Measurements from ENCODE around the gene PRDM13. TPM values are rescaled to one million over a fixed set of nuclear protein-coding genes. Genes with fewer than 3 reads are reported as not detected.

The PRDM13 gene
- total and polyA plus RNA-seq, 2 of the 8 experiments (the other 6 are each of a cell fraction or from before 2014, with no cell fraction given) = 0.05 to 0.09 TPM

DNA sequence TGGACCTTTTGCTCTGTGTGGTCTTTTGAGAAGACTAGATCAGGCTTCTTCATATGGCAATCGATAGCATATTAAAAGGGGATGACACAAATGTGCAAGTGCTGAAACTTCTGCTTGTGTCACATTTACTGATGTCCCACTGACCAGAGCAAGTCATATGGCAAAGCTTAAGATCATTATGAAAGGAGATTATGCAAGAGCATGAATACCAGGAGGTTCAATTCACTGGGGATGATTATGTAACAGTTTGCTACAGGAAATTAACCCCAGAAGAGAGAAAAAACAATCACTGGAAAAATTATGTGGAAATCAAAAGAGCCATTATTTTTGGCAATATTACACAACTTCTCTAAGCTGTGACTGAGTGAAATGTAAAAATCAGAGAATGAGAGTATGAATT, 13.7 kb upstream of the PRDM13 start:
- H3K18ac ChIP-seq (ENCODE audit: extremely low read depth, low read length) = no peak overlapping the region
- H3K56ac ChIP-seq (replicated peaks; ENCODE audit: insufficient read length, low read depth, low read length) = no peak overlapping the region
- peaks cover 0 to 6% (median 2%) of the 10 kb centered on the region in 4 experiments; a peak in 4 of 7 replicates for H3K4me1 ChIP-seq (replicated peaks in 1 of 4; ENCODE audit: control insufficient read depth in 3 of 4, insufficient read depth in 4 of 4, low read length in 3 of 4)
- H3K4me2 ChIP-seq (ENCODE audit: insufficient read depth in 1 of 2, low read depth in 2 of 2, low read length in 2 of 2) = no peak overlapping the region
- WGBS, 2 experiments (ENCODE audit: extremely low coverage in 1 of 2, insufficient coverage in 1 of 2, insufficient read length in 1 of 2, insufficient replicate concordance in 2 of 2, low coverage in 1 of 2, low lambda C conversion rate in 2 of 2, missing lambda C conversion rate in 1 of 2) = 44% methylated on average over 1 of the region's 1 CpG; no CpG with 5 or more reads in 1 of the 2 experiments
- peaks cover 0 to 2% (median 0%) of the 10 kb centered on the region in 4 experiments; a peak in 1 of 8 replicates for H3K36me3 ChIP-seq (ENCODE audit: control insufficient read depth in 2 of 4, insufficient read depth in 4 of 4, low read length in 3 of 4)
- H3K23me2 ChIP-seq (ENCODE audit: low read depth, low read length) = peaks cover 5% of the 10 kb centered on the region; the same call in 1 of the 2 replicates
- no peak overlapping the region for H4K91ac ChIP-seq (replicated peaks; ENCODE audit: insufficient read length, low read length)
- H3K14ac ChIP-seq (ENCODE audit: insufficient read length) = no peak overlapping the region
- no peak overlapping the region for H2BK20ac ChIP-seq (ENCODE audit: low read length)
- H2AFZ ChIP-seq (ENCODE audit: low read length) = no peak overlapping the region
- H3K27ac ChIP-seq (ENCODE audit: low read depth, low read length) = no peak overlapping the region
- no peak overlapping the region for H2BK12ac ChIP-seq (ENCODE audit: low read depth, low read length)
- H3K27me3 ChIP-seq (replicated peaks in 1 of 4; ENCODE audit: control insufficient read depth in 3 of 4, extremely low read depth in 1 of 4, insufficient read depth in 3 of 4, low read length in 3 of 4) = peaks cover 59 to 100% (median 83%) of the 10 kb centered on the region in 4 experiments
- H4K20me1 ChIP-seq (replicated peaks in 1 of 2; ENCODE audit: control insufficient read depth in 1 of 2, insufficient read depth in 2 of 2, low read length in 2 of 2) = peaks cover 4 to 5% of the 10 kb centered on the region in 2 experiments
- no peaks in the 10 kb centered on the region for H3K79me2 ChIP-seq (ENCODE audit: control insufficient read depth in 1 of 2, insufficient read depth in 2 of 2, low read length in 2 of 2)
- no peak overlapping the region for H2BK5ac ChIP-seq (ENCODE audit: low read depth, low read length)
- H2BK120ac ChIP-seq (replicated peaks; ENCODE audit: low read depth, low read length) = no peak overlapping the region
- TF ChIP-seq RFX5 (IDR thresholded peaks at IDR 0.05; ENCODE audit: borderline replicate concordance, low read depth, low read length) = no peak
- no peak for TF ChIP-seq BACH1 (IDR thresholded peaks at IDR 0.05; ENCODE audit: low read length)
- TF ChIP-seq MAFK (IDR thresholded peaks at IDR 0.05; ENCODE audit: low read depth, low read length) = no peak
- TF ChIP-seq POLR2A (IDR thresholded peaks at IDR 0.05; ENCODE audit: control extremely low read depth in 1 of 2, low read depth in 2 of 2, low read length in 2 of 2) = no peak
- no peak for TF ChIP-seq JUND (IDR thresholded peaks at IDR 0.05; ENCODE audit: low read length)
- TF ChIP-seq KDM4A (IDR thresholded peaks at IDR 0.05; ENCODE audit: low read depth, low read length, severe bottlenecking) = no peak
- no peak for TF ChIP-seq POU5F1 (IDR thresholded peaks at IDR 0.05; ENCODE audit: low read depth, low read length)
- no peak for TF ChIP-seq ZNF274 (IDR thresholded peaks at IDR 0.05; ENCODE audit: borderline replicate concordance, extremely low read depth, low read length)
- TF ChIP-seq EZH2 (IDR thresholded peaks at IDR 0.05; ENCODE audit: low read depth, low read length, severe bottlenecking) = no peak
- H3K4ac ChIP-seq (replicated peaks; ENCODE audit: insufficient read length, low read depth, low read length) = no peak overlapping the region
- no peak overlapping the region for H2BK15ac ChIP-seq (ENCODE audit: low read length)
- no peaks in the 10 kb centered on the region for H3K79me1 ChIP-seq (ENCODE audit: low read depth, low read length)
- FAIRE-seq = no peak
- H4K5ac ChIP-seq (ENCODE audit: insufficient read length, low read depth, low read length) = no peak overlapping the region
- no peak overlapping the region for H4K8ac ChIP-seq (ENCODE audit: extremely low read depth, insufficient read depth, low read length)
- no peak overlapping the region for H3K23ac ChIP-seq (ENCODE audit: insufficient read length)
- no peak for DNase-seq (ENCODE audit: low read depth in 1 of 2, low spot score in 2 of 2)
- ChIA-PET POLR2A (ENCODE audit: partially characterized antibody) (interaction anchor here (1.2 kb wide), 1 partner anchor 25 kb away, joined by 3 read pairs; the partner anchor contains the start of gene CCNC), CTCF (ENCODE audit: partially characterized antibody) (interaction anchor here (0.7 to 2.1 kb wide), 6 partner anchors 10 to 405 kb away, joined by 3 to 15 read pairs (median 3); no protein-coding TSS in a partner anchor)
- no peak overlapping the region for H3K9ac ChIP-seq (replicated peaks in 1 of 4; ENCODE audit: extremely low read depth in 1 of 4, low read depth in 3 of 4, low read length in 3 of 4)
- H3K9me3 ChIP-seq (ENCODE audit: insufficient read depth in 2 of 2, low read depth in 1 of 2, low read length in 1 of 2) = no peaks in the 10 kb centered on the region
- no peak overlapping the region for H2AK5ac ChIP-seq (ENCODE audit: low read depth, low read length)
- H3K4me3 ChIP-seq (ENCODE audit: extremely low read depth in 1 of 4, insufficient read depth in 2 of 4, low read depth in 3 of 4, low read length in 4 of 4) = no peak overlapping the region
